ENCODE measurements around the gene MYDGF. TPM values are rescaled to one million over a fixed set of nuclear protein-coding genes. Genes with fewer than 3 reads are reported as not detected.
"Not testable (repeated sequence)": the region's sequence is repeated elsewhere in the genome, so short reads cannot be mapped to it uniquely, and the experiment has no call there.

Gene MYDGF
- polyA plus RNA-seq, 3 donors, result 64.6 to 165 (median 160) TPM

DNA sequence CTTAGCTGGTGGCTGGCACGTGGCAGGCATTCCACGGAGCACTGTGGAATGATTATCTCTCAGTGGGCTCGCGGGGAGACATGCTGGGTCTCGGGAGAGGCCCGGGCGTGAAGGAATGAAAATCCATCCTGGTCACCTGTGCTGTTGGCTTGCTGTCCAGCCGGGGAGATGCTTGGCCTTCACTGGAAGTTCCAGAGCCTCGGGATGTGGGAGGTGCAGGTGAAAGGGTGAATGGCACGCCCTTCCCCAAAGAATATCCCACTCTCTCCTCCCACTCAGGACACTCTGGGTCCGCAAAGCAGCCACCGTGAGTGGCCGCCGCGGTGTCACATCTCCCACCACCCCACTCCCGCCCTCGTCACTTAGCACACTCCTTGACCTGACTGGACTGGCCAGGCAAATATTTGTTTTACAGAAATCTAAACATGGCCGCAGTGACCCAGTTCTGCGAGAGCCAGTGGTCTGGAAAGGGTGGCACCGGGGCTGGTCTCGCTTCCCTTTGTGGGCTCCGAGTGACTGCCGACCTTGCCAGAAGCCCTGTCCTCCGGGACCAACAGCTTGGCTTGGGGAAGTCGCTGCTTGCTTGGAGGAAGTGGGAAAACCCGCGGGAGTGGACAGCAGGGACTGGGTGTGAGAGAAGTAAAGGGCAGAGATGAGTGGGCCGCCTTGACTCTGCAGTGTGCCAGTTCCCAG is 45.5 kb upstream of the MYDGF start:
- Histone ChIP-seq H3K4me1 (ENCODE audit: control insufficient read depth in 1 of 2, insufficient read depth in 2 of 2, low read length in 2 of 2) (no peaks in the 10 kb centered on the region), H3K9ac (ENCODE audit: insufficient read depth, low read length, poor library complexity, severe bottlenecking) (no peak overlapping the region), H3K27me3 (ENCODE audit: control insufficient read depth in 2 of 2, insufficient read depth in 2 of 2, low read length in 2 of 2) (no peaks in the 10 kb centered on the region), H3K79me2 (ENCODE audit: insufficient read depth, low read length) (peaks cover 18% of the 10 kb centered on the region), H3K4me3 (replicated peaks in 1 of 3; ENCODE audit: low read depth in 2 of 3, low read length in 3 of 3) (no peak overlapping the region), H2AFZ (ENCODE audit: insufficient read depth, low read depth, low read length, poor library complexity, severe bottlenecking) (no peak overlapping the region), H3K9me3 (replicated peaks in 1 of 2; ENCODE audit: control insufficient read depth in 1 of 2, insufficient read depth in 1 of 2, low read length in 2 of 2) (peaks cover 0 to 7% of the 10 kb centered on the region in 2 donors), H3K4me2 (replicated peaks; ENCODE audit: extremely low read depth, low read length, poor library complexity, severe bottlenecking) (no peak overlapping the region), H4K20me1 (ENCODE audit: insufficient read depth, low read length) (peaks cover 37% of the 10 kb centered on the region), H3K27ac (ENCODE audit: low read depth in 1 of 2, low read length in 2 of 2) (no peak overlapping the region), H3K36me3 (replicated peaks in 1 of 2; ENCODE audit: control insufficient read depth in 1 of 2, insufficient read depth in 2 of 2, low read length in 2 of 2) (peaks cover 90 to 95% of the 10 kb centered on the region in 2 donors)
- Mint-ChIP-seq H3K4me1 (no peaks in the 10 kb centered on the region), H3K27ac (peak overlapping the region in 3 of 7 donors; percentile 33 to 77 (median 41)), H3K4me3 (no peak overlapping the region), H3K9me3 (peaks cover 0 to 4% (median 2%) of the 10 kb centered on the region in 7 donors), H3K27me3 (ENCODE audit: low read depth in 3 of 3) (no peaks in the 10 kb centered on the region), H3K36me3 (peaks cover 80 to 96% of the 10 kb centered on the region in 2 donors)
- TF ChIP-seq, protein P1, sequence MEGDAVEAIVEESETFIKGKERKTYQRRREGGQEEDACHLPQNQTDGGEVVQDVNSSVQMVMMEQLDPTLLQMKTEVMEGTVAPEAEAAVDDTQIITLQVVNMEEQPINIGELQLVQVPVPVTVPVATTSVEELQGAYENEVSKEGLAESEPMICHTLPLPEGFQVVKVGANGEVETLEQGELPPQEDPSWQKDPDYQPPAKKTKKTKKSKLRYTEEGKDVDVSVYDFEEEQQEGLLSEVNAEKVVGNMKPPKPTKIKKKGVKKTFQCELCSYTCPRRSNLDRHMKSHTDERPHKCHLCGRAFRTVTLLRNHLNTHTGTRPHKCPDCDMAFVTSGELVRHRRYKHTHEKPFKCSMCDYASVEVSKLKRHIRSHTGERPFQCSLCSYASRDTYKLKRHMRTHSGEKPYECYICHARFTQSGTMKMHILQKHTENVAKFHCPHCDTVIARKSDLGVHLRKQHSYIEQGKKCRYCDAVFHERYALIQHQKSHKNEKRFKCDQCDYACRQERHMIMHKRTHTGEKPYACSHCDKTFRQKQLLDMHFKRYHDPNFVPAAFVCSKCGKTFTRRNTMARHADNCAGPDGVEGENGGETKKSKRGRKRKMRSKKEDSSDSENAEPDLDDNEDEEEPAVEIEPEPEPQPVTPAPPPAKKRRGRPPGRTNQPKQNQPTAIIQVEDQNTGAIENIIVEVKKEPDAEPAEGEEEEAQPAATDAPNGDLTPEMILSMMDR (IDR thresholded peaks at IDR 0.05), result no peak
- intact Hi-C loops (cut with micrococcal nuclease), result no loop called here
- DNase-seq, result no peak
- 88% methylated on average over 22 of the region's 28 CpGs for WGBS (ENCODE audit: insufficient coverage)

DNA sequence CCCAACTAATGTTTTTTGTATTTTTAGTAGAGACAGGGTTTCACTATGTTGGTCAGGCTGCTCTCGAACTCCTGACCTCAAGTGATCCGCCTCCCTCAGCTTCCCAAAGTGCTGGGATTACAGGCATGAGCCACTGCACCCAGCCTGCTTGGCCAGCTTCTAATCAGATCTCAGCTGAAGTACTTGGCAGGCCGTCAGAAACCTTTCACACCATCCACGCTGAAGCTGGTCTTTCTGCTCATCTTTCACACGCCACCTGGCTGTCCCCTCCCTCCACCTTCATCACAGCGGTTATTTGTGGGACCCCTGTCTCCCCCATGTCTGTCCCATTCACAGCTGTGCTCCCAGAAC is 45.0 kb upstream of the MYDGF start:
- peaks cover 78 to 96% of the 10 kb centered on the region in 2 donors for H3K36me3 Mint-ChIP-seq
- H3K27me3 ChIP-seq (ENCODE audit: control insufficient read depth in 2 of 2, insufficient read depth in 2 of 2, low read length in 2 of 2); H2AFZ ChIP-seq (ENCODE audit: insufficient read depth, low read depth, low read length, poor library complexity, severe bottlenecking); H3K27ac ChIP-seq (ENCODE audit: low read depth in 1 of 2, low read length in 2 of 2); H3K9me3 Mint-ChIP-seq; H3K4me2 ChIP-seq (replicated peaks; ENCODE audit: extremely low read depth, low read length, poor library complexity, severe bottlenecking); H3K4me3 ChIP-seq (replicated peaks in 1 of 3; ENCODE audit: low read depth in 2 of 3, low read length in 3 of 3); intact Hi-C loops (cut with micrococcal nuclease); H3K27me3 Mint-ChIP-seq (ENCODE audit: low read depth in 3 of 3); H3K4me3 Mint-ChIP-seq; DNase-seq; H3K9me3 ChIP-seq (replicated peaks in 1 of 2; ENCODE audit: control insufficient read depth in 1 of 2, insufficient read depth in 1 of 2, low read length in 2 of 2); H3K4me1 Mint-ChIP-seq; H3K4me1 ChIP-seq (ENCODE audit: control insufficient read depth in 1 of 2, insufficient read depth in 2 of 2, low read length in 2 of 2); H3K9ac ChIP-seq (ENCODE audit: insufficient read depth, low read length, poor library complexity, severe bottlenecking): not testable (repeated sequence)
- peak overlapping the region in 1 of 7 donors; percentile 33 for H3K27ac Mint-ChIP-seq
- H3K79me2 ChIP-seq (ENCODE audit: insufficient read depth, low read length), result peaks cover 18% of the 10 kb centered on the region
- 100% methylated on average over 4 of the region's 6 CpGs for WGBS (ENCODE audit: insufficient coverage)
- peaks cover 91 to 95% of the 10 kb centered on the region in 2 donors for H3K36me3 ChIP-seq (replicated peaks in 1 of 2; ENCODE audit: control insufficient read depth in 1 of 2, insufficient read depth in 2 of 2, low read length in 2 of 2)
- H4K20me1 ChIP-seq (ENCODE audit: insufficient read depth, low read length), result peaks cover 37% of the 10 kb centered on the region
